ENCODE measurements around the gene FERD3L. TPM values are rescaled to one million over a fixed set of nuclear protein-coding genes. Genes with fewer than 3 reads are reported as not detected.

FERD3L gene
- total and polyA plus RNA-seq, 7 experiments from 2014 or later, result not detected

- DNase-seq (no peak), ATAC-seq (no peak)
- intact Hi-C loops (cut with micrococcal nuclease), result no loop called here
- H3K4me3 Mint-ChIP-seq, result no peak overlapping the region
- no peaks in the 10 kb centered on the region for H3K4me1 ChIP-seq (ENCODE audit: control insufficient read depth in 2 of 2, insufficient read depth in 2 of 2, low read length in 2 of 2)
- H3K4me1 Mint-ChIP-seq, result no peaks in the 10 kb centered on the region
- no peaks in the 10 kb centered on the region for H3K27me3 ChIP-seq (ENCODE audit: control insufficient read depth in 2 of 2, insufficient read depth in 2 of 2, low read length in 2 of 2)
- ChIA-PET CTCF (no interaction called here), POLR2A (no interaction called here)
- no peaks in the 10 kb centered on the region for H3K36me3 Mint-ChIP-seq
- H3K4me3 ChIP-seq (ENCODE audit: low read length), result no peak overlapping the region
- no peaks in the 10 kb centered on the region for H3K36me3 ChIP-seq (ENCODE audit: control insufficient read depth in 2 of 3, insufficient read depth in 3 of 3, low read length in 3 of 3)
- H3K27ac Mint-ChIP-seq, result no peak overlapping the region
- H3K9me3 ChIP-seq (ENCODE audit: control insufficient read depth in 2 of 3, low read length in 3 of 3), result no peaks in the 10 kb centered on the region
- peaks cover 0 to 9% (median 6%) of the 10 kb centered on the region in 5 donors for H3K27me3 Mint-ChIP-seq
- H3K27ac ChIP-seq (ENCODE audit: low read depth, low read length), result no peak overlapping the region
- peaks cover 0 to 13% (median 0%) of the 10 kb centered on the region in 11 donors for H3K9me3 Mint-ChIP-seq
Observed at GRCh38 chr7:19095353-19095860, 49.8 kb downstream of the FERD3L start.

Other genes starting within 250 kb of the FERD3L start
- gene TWIST1, start 27.8 kb downstream of the FERD3L start, total RNA-seq, result 1 to 10 TPM in 1 of 5 experiments, not detected in 4; 3.4 TPM
- not detected for gene TWIST1, start 27.8 kb downstream of the FERD3L start, polyA plus RNA-seq